Erythroblast (primary cell): ENCODE results near the gene PTPRD.

Experiments
- GATA1 ChIP-seq: IDR thresholded peaks from 2 replicates; pipeline ENCODE4 v1.6.1; 2011; ENCODE audit warnings: low read depth, mild to moderate bottlenecking, control low read depth, low read length, moderate library complexity
- POLR2A ChIP-seq: IDR thresholded peaks from 2 replicates; pipeline ENCODE4 v1.6.1; 2011; ENCODE audit warnings: mild to moderate bottlenecking, low read length

- TF ChIP-seq POLR2A (no peak), GATA1 (no peak)
Measured at GRCh38 chr9:9108641-9109040, 1504.2 kb downstream of the PTPRD start.
